DND-41 (cell line): ENCODE results near the gene SEMA6B.

Experiments used
- EZH2 ChIP-seq: IDR thresholded peaks from 3 replicates; pipeline ENCODE4 v1.6.1; 2012; ENCODE audit warnings: borderline replicate concordance, low read depth, mild to moderate bottlenecking, moderate library complexity, low read length, inconsistent platforms; ENCODE audit not compliant: severe bottlenecking
- TF ChIP-seq, protein P1 (sequence below): IDR thresholded peaks from 2 replicates; pipeline ENCODE4 v1.5.1; 2012; ENCODE audit warnings: borderline replicate concordance, low read length, moderate library complexity, mild to moderate bottlenecking; ENCODE audit not compliant: poor library complexity, severe bottlenecking; ENCODE audit errors: extremely low read depth

GRCh38 chr19:4515732-4516131 lies 43.8 kb downstream of the SEMA6B start:
- TF ChIP-seq, protein P1, sequence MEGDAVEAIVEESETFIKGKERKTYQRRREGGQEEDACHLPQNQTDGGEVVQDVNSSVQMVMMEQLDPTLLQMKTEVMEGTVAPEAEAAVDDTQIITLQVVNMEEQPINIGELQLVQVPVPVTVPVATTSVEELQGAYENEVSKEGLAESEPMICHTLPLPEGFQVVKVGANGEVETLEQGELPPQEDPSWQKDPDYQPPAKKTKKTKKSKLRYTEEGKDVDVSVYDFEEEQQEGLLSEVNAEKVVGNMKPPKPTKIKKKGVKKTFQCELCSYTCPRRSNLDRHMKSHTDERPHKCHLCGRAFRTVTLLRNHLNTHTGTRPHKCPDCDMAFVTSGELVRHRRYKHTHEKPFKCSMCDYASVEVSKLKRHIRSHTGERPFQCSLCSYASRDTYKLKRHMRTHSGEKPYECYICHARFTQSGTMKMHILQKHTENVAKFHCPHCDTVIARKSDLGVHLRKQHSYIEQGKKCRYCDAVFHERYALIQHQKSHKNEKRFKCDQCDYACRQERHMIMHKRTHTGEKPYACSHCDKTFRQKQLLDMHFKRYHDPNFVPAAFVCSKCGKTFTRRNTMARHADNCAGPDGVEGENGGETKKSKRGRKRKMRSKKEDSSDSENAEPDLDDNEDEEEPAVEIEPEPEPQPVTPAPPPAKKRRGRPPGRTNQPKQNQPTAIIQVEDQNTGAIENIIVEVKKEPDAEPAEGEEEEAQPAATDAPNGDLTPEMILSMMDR = no peak
- no peak for TF ChIP-seq EZH2
